ENCODE measurements around the gene LCN9.

The LCN9 gene

GRCh38 chr9:135708164-135708563 is 45.1 kb downstream of the LCN9 start:
- Histone ChIP-seq H3K4me3 (replicated peaks; ENCODE audit: insufficient read depth, low read length) (no peak overlapping the region), H3K27me3 (ENCODE audit: insufficient read depth, poor library complexity, severe bottlenecking) (peaks cover 2% of the 10 kb centered on the region), H3K27ac (replicated peaks) (no peak overlapping the region)
- DNase-seq (ENCODE audit: low read depth in 1 of 2, low spot score in 1 of 2): no peak
- TF ChIP-seq POLR2AphosphoS5 (IDR thresholded peaks at IDR 0.05; ENCODE audit: low read depth) (no peak), SPI1 (IDR thresholded peaks at IDR 0.05; ENCODE audit: borderline replicate concordance, low read depth) (no peak), REST (IDR thresholded peaks at IDR 0.05; ENCODE audit: insufficient replicate concordance, low read depth) (no peak), CTCF (IDR thresholded peaks at IDR 0.05; ENCODE audit: insufficient read depth, low read length) (no peak), GABPA (IDR thresholded peaks at IDR 0.05; ENCODE audit: low read depth) (no peak)

- TF ChIP-seq REST (IDR thresholded peaks at IDR 0.05; ENCODE audit: insufficient replicate concordance, low read depth): no peak
- TF ChIP-seq CTCF (IDR thresholded peaks at IDR 0.05; ENCODE audit: insufficient read depth, low read length): no peak
- no peak for TF ChIP-seq SPI1 (IDR thresholded peaks at IDR 0.05; ENCODE audit: borderline replicate concordance, low read depth)
- no peak for TF ChIP-seq POLR2AphosphoS5 (IDR thresholded peaks at IDR 0.05; ENCODE audit: low read depth)
- no peak for TF ChIP-seq GABPA (IDR thresholded peaks at IDR 0.05; ENCODE audit: low read depth)
- Histone ChIP-seq H3K27me3 (ENCODE audit: insufficient read depth, poor library complexity, severe bottlenecking) (peaks cover 11% of the 10 kb centered on the region), H3K4me3 (replicated peaks; ENCODE audit: insufficient read depth, low read length) (no peak overlapping the region), H3K27ac (replicated peaks) (no peak overlapping the region)
- DNase-seq (ENCODE audit: low read depth in 1 of 2, low spot score in 1 of 2): no peak
These were observed 48.3 kb downstream of the LCN9 start for GRCh38 chr9:135711391-135711790.

GRCh38 chr9:135711881-135712280 is 48.8 kb downstream of the LCN9 start:
- Histone ChIP-seq H3K27me3 (ENCODE audit: insufficient read depth, poor library complexity, severe bottlenecking) (peaks cover 12% of the 10 kb centered on the region), H3K4me3 (replicated peaks; ENCODE audit: insufficient read depth, low read length) (no peak overlapping the region), H3K27ac (replicated peaks) (no peak overlapping the region)
- no peak for TF ChIP-seq CTCF (IDR thresholded peaks at IDR 0.05; ENCODE audit: insufficient read depth, low read length)
- no peak for TF ChIP-seq REST (IDR thresholded peaks at IDR 0.05; ENCODE audit: insufficient replicate concordance, low read depth)
- TF ChIP-seq SPI1 (IDR thresholded peaks at IDR 0.05; ENCODE audit: borderline replicate concordance, low read depth): no peak
- TF ChIP-seq GABPA (IDR thresholded peaks at IDR 0.05; ENCODE audit: low read depth): no peak
- no peak for TF ChIP-seq POLR2AphosphoS5 (IDR thresholded peaks at IDR 0.05; ENCODE audit: low read depth)
- DNase-seq (ENCODE audit: low read depth in 1 of 2, low spot score in 1 of 2): no peak

Measured in HL-60 (cell line).